DND-41 (cell line): Measurements from ENCODE around the gene MRS2.

Source experiments
- ATAC-seq: fragments of 200-7000 bp; cut with Tn5 transposase; 3 replicates; pipeline ENCODE4 v1.9.1; 2021; ENCODE audit warnings: low read depth; ENCODE audit not compliant: insufficient read depth
- DNase-seq: peaks from one replicate; pipeline ENCODE4 v3.0.0-alpha.2; 2020
- H2AFZ ChIP-seq: 2 replicates; pipeline ENCODE4 v1.6.0; 2012; ENCODE audit warnings: low read depth, low read length
- H3K27ac ChIP-seq: 2 replicates; pipeline ENCODE4 v1.5.1; 2012; ENCODE audit warnings: low read length, inconsistent platforms
- H3K27me3 ChIP-seq: fragments of 200-600 bp; sonication (generic); 2 replicates; pipeline ENCODE4 v1.6.0; 2012; ENCODE audit warnings: low read length, mild to moderate bottlenecking, inconsistent platforms; ENCODE audit not compliant: insufficient read depth, poor library complexity
- H3K36me3 ChIP-seq: 2 replicates; pipeline ENCODE4 v1.5.1; 2012; ENCODE audit warnings: low read length, inconsistent platforms; ENCODE audit not compliant: insufficient read depth
- H3K4me1 ChIP-seq: 2 replicates; pipeline ENCODE4 v1.5.1; 2012; ENCODE audit warnings: mild to moderate bottlenecking, low read length; ENCODE audit not compliant: insufficient read depth
- H3K4me2 ChIP-seq: 2 replicates; pipeline ENCODE4 v1.6.0; 2012; ENCODE audit warnings: mild to moderate bottlenecking, moderate library complexity, low read length, inconsistent platforms; ENCODE audit not compliant: insufficient read depth
- H3K4me3 ChIP-seq, 2 experiments: fragments of 200-600 bp in 1 of 2; shearing (Covaris generic) in 1 of 2; 2 replicates each; pipeline ENCODE4 v1.5.1; 2012 to 2016; ENCODE audit warnings: inconsistent platforms in 2 of 2, low read length in 2 of 2, mild to moderate bottlenecking in 2 of 2, low read depth in 1 of 2, moderate library complexity in 1 of 2
- H3K79me2 ChIP-seq: 2 replicates; pipeline ENCODE4 v1.6.0; 2012; ENCODE audit warnings: low read length, inconsistent platforms; ENCODE audit not compliant: insufficient read depth
- H3K9ac ChIP-seq: 2 replicates; pipeline ENCODE4 v1.6.0; 2012; ENCODE audit warnings: low read depth, mild to moderate bottlenecking, inconsistent platforms, low read length, moderate library complexity
- H3K9me3 ChIP-seq: 2 replicates; pipeline ENCODE4 v1.5.1; 2012; ENCODE audit warnings: low read length, moderate library complexity, mild to moderate bottlenecking, inconsistent platforms; ENCODE audit not compliant: insufficient read depth, severe bottlenecking
- H4K20me1 ChIP-seq: 2 replicates; pipeline ENCODE4 v1.6.0; 2012; ENCODE audit warnings: low read length; ENCODE audit not compliant: insufficient read depth
- EZH2 ChIP-seq: IDR thresholded peaks from 3 replicates; pipeline ENCODE4 v1.6.1; 2012; ENCODE audit warnings: borderline replicate concordance, low read depth, mild to moderate bottlenecking, moderate library complexity, low read length, inconsistent platforms; ENCODE audit not compliant: severe bottlenecking
- TF ChIP-seq, protein P1 (sequence below): IDR thresholded peaks from 2 replicates; pipeline ENCODE4 v1.5.1; 2012; ENCODE audit warnings: borderline replicate concordance, low read length, moderate library complexity, mild to moderate bottlenecking; ENCODE audit not compliant: poor library complexity, severe bottlenecking; ENCODE audit errors: extremely low read depth

Gene MRS2

GRCh38 chr6:24415753-24416152, 13.0 kb downstream of the MRS2 start:
- TF ChIP-seq, protein P1, sequence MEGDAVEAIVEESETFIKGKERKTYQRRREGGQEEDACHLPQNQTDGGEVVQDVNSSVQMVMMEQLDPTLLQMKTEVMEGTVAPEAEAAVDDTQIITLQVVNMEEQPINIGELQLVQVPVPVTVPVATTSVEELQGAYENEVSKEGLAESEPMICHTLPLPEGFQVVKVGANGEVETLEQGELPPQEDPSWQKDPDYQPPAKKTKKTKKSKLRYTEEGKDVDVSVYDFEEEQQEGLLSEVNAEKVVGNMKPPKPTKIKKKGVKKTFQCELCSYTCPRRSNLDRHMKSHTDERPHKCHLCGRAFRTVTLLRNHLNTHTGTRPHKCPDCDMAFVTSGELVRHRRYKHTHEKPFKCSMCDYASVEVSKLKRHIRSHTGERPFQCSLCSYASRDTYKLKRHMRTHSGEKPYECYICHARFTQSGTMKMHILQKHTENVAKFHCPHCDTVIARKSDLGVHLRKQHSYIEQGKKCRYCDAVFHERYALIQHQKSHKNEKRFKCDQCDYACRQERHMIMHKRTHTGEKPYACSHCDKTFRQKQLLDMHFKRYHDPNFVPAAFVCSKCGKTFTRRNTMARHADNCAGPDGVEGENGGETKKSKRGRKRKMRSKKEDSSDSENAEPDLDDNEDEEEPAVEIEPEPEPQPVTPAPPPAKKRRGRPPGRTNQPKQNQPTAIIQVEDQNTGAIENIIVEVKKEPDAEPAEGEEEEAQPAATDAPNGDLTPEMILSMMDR: no peak
- TF ChIP-seq EZH2: no peak
- Histone ChIP-seq H3K79me2 (no peaks in the 10 kb centered on the region), H3K4me2 (no peak overlapping the region), H3K4me3 (no peak overlapping the region), H3K27me3 (no peaks in the 10 kb centered on the region), H3K9ac (no peak overlapping the region), H3K4me1 (no peaks in the 10 kb centered on the region), H2AFZ (no peak overlapping the region), H4K20me1 (no peaks in the 10 kb centered on the region), H3K36me3 (peaks cover 76% of the 10 kb centered on the region), H3K9me3 (no peaks in the 10 kb centered on the region), H3K27ac (no peak overlapping the region)
- no peak for DNase-seq
- no peak for ATAC-seq

DNA sequence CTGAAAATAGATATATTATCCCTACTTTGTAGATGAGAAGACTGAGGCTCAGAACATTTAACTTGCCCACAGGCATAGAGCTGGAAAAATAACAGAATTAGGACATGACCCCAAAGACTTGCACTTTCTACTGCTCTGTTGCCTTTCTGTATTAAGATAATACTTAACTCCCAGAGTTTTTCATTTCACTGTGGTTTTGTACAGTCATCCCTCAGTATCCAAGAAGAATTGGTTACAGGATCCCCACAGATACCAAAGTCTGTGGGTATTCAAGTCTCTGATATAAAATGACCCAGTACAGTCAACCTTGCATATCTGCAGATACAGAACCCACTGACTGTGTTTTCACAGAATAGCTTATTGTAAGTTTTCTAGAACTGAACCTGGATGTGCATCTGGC, 16.8 kb downstream of the MRS2 start:
- H3K4me1 ChIP-seq: no peaks in the 10 kb centered on the region
- H3K27ac ChIP-seq: no peak overlapping the region
- no peak for ATAC-seq
- H3K36me3 ChIP-seq: peaks cover 91% of the 10 kb centered on the region
- H2AFZ ChIP-seq: no peak overlapping the region
- no peaks in the 10 kb centered on the region for H4K20me1 ChIP-seq
- no peak overlapping the region for H3K9ac ChIP-seq
- no peak overlapping the region for H3K4me2 ChIP-seq
- no peaks in the 10 kb centered on the region for H3K27me3 ChIP-seq
- no peak for DNase-seq
- H3K9me3 ChIP-seq: no peaks in the 10 kb centered on the region
- no peak overlapping the region for H3K4me3 ChIP-seq
- TF ChIP-seq, protein P1: no peak
- no peak for TF ChIP-seq EZH2
- no peaks in the 10 kb centered on the region for H3K79me2 ChIP-seq

DNA sequence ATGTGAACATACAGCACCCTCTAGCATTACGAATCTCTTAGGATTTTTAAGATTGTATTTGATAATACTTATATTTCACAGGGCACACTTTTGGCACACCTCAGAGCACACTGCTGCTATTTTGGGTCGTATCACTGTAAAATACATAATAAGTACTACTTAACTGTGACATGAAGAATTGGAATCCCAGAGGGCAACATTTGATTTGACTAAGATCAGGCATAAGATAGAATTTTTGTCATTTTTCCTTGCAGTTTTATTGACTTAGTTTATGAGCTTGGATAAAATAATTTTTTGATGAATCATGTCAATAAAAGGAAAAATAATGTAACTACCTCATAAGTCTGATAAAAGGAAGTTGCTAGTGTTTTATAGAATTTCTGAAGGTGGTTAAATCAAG, 22.4 kb downstream of the MRS2 start:
- no peaks in the 10 kb centered on the region for H3K79me2 ChIP-seq
- peaks cover 64% of the 10 kb centered on the region for H3K36me3 ChIP-seq
- no peak for ATAC-seq
- H3K9me3 ChIP-seq: no peaks in the 10 kb centered on the region
- H3K27ac ChIP-seq: no peak overlapping the region
- no peaks in the 10 kb centered on the region for H3K4me1 ChIP-seq
- H4K20me1 ChIP-seq: no peaks in the 10 kb centered on the region; the same call in 1 of the 2 replicates
- no peak overlapping the region for H3K9ac ChIP-seq
- TF ChIP-seq EZH2: no peak
- TF ChIP-seq, protein P1: no peak
- H2AFZ ChIP-seq: no peak overlapping the region
- H3K4me2 ChIP-seq: no peak overlapping the region
- H3K4me3 ChIP-seq: no peak overlapping the region
- H3K27me3 ChIP-seq: no peaks in the 10 kb centered on the region
- no peak for DNase-seq
